ES-I3 (cell line): ENCODE data around the gene SAMD10.
A peak's percentile ranks its signal among the peaks of the same experiment; 100 is the strongest.
"Not testable (repeated sequence)": the region's sequence is repeated elsewhere in the genome, so short reads cannot be mapped to it uniquely, and the experiment has no call there.

Experiments used
- H3K36me3 ChIP-seq: 2 replicates; pipeline ENCODE4 v1.6.1; 2013; ENCODE audit warnings: mild to moderate bottlenecking, low read length, control low read depth, moderate library complexity; ENCODE audit not compliant: insufficient read depth
- H3K4me1 ChIP-seq: 2 replicates; pipeline ENCODE4 v1.6.1; 2013; ENCODE audit warnings: mild to moderate bottlenecking, control low read depth, low read length; ENCODE audit not compliant: insufficient read depth
- H3K9ac ChIP-seq: 2 replicates; pipeline ENCODE4 v1.6.1; 2013; ENCODE audit warnings: low read depth, mild to moderate bottlenecking, low read length, moderate library complexity
- H3K9me3 ChIP-seq: 2 replicates; pipeline ENCODE4 v1.6.1; 2013; ENCODE audit warnings: mild to moderate bottlenecking, low read length, moderate library complexity; ENCODE audit not compliant: control insufficient read depth, insufficient read depth

Gene SAMD10

DNA sequence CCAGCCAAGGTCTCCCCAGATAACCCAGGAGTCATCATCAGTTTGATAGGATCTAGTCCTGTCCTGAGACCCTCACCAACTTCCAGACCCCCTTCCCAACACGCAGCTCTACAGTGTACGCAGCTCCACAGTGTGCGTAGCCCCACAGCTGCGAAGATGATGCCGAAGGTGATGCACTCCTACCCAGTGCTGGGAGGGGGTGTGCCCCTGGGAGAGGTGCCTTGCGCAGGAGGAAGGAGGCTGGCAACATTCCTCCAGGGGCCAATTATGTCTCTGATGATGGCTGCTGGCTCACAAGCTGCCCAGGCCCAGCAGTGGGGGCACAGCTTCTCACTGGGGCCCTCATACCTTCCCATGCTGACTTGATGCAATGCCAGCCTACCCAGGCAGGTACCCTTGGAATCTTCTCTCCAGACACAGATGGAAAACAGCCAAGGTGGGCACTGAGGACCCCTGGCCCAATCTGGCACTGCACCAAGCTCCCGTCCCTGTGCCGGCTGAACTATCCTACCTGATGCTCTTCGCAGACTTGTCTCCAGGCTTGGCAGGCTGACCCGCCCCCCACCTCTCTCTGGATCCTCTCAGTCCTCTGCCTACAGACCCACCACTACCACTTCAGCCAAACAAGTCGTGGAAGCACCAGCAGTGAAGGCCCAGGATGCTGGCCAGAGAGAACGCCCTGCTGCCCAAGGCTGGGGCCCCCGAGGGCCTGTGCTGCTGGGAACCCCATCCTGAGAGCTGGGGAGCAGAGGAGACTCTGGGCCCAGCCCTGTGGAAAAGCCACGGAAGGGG, 11.1 kb downstream of the SAMD10 start:
- peaks cover 8% of the 10 kb centered on the region for H3K9me3 ChIP-seq
- H3K4me1 ChIP-seq = no peaks in the 10 kb centered on the region
- H3K36me3 ChIP-seq = peaks cover 6% of the 10 kb centered on the region
- H3K9ac ChIP-seq = peak overlapping the region; percentile 92

GRCh38 chr20:63967330-63968135, 11.9 kb downstream of the SAMD10 start:
- Histone ChIP-seq H3K36me3 (peaks cover 6% of the 10 kb centered on the region), H3K4me1 (no peaks in the 10 kb centered on the region), H3K9me3 (peaks cover 8% of the 10 kb centered on the region)

GRCh38 chr20:63966944-63967322, 12.5 kb downstream of the SAMD10 start:
- H3K4me1 ChIP-seq = no peaks in the 10 kb centered on the region
- no peak overlapping the region for H3K9ac ChIP-seq
- peaks cover 6% of the 10 kb centered on the region for H3K36me3 ChIP-seq
- peaks cover 8% of the 10 kb centered on the region for H3K9me3 ChIP-seq

More at GRCh38 chr20:63967330-63968135, 11.9 kb downstream of the SAMD10 start:
- no peak overlapping the region for H3K9ac ChIP-seq

- peaks cover 8% of the 10 kb centered on the region for H3K9me3 ChIP-seq
- H3K9ac ChIP-seq = no peak overlapping the region
- no peaks in the 10 kb centered on the region for H3K4me1 ChIP-seq
- peaks cover 6% of the 10 kb centered on the region for H3K36me3 ChIP-seq
Observed at GRCh38 chr20:63966172-63966943, 13.1 kb downstream of the SAMD10 start.

DNA sequence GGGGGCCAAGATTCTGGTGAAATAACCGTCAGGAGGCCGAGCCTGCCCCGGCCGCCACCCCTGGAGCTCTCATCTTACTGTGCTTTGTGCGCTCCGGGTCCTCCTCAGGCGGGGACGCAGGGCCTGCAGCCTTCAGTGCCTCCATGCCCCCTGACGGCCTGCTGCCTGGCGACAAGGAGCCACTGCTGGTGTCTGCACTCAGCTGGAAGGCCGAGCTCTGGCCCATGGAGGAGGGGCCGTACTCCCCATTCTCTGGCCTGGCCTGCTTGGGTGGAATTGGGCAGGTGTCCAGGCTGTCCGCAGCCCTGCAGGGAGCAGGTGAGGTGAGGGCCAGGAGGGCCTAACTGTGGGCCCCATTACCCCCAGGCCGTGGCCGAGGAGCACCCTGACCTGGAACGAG, 15.0 kb downstream of the SAMD10 start:
- Histone ChIP-seq H3K4me1 (peaks cover 2% of the 10 kb centered on the region; the same call in 1 of the 2 replicates), H3K9me3 (peaks cover 8% of the 10 kb centered on the region), H3K36me3 (peaks cover 6% of the 10 kb centered on the region), H3K9ac (no peak overlapping the region)

- Histone ChIP-seq H3K9me3 (peaks cover 8% of the 10 kb centered on the region), H3K9ac (no peak overlapping the region), H3K4me1 (peaks cover 8% of the 10 kb centered on the region; the same call in 1 of the 2 replicates), H3K36me3 (peaks cover 9% of the 10 kb centered on the region)
Observed at GRCh38 chr20:63963784-63964301, 15.6 kb downstream of the SAMD10 start.

- peaks cover 8% of the 10 kb centered on the region for H3K9me3 ChIP-seq
- H3K4me1 ChIP-seq = peaks cover 12% of the 10 kb centered on the region
- peaks cover 9% of the 10 kb centered on the region for H3K36me3 ChIP-seq
- no peak overlapping the region for H3K9ac ChIP-seq
Observed at GRCh38 chr20:63963348-63963741, 16.1 kb downstream of the SAMD10 start.

DNA sequence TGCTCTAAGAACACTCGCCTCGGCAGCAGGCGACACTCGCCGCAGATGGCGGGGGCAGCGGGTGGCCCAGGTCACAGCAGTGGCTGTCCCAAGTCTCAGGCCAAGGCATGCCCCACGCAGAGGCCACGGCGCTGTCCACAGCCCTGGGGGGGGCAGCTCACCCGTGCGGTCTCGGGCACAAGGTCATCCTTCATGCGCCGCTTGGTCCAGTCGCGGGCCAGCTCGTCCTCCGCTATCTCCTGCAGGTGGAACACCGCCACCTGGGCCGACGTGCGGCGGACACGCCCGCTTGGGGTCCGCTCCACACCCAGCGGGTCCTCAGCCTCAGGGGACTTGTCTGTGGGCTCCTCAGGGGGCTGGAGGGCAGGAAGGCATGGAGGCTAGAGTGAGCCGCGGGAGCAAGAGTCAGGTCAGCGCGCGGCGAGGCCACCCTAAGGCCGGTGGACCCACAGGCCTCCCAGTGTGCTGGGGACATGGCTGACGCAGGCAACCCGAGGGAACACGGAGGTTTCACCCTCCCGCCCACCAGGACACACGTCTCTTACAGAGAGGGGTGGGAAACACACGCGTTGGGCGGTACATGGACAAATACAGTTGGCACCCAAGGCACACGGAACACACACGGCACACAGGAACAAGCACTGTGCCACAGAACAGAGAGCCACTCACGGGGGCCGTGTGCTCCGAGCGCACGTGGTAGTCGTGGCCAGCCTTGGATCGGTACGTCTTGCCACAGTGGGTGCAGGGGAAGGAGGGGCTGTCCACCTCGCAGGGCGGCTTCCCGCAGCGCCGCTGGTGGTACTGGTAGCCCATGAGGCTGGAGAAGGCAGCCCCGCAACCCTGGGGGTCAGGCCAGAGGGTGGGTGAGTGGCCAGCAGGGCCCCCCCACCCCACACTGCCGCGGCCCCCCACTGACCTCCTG, 16.8 kb downstream of the SAMD10 start:
- Histone ChIP-seq H3K9ac (no peak overlapping the region), H3K9me3 (peaks cover 8% of the 10 kb centered on the region), H3K4me1 (peaks cover 17% of the 10 kb centered on the region), H3K36me3 (peaks cover 9% of the 10 kb centered on the region)

- peaks cover 7% of the 10 kb centered on the region for H3K36me3 ChIP-seq
- H3K4me1 ChIP-seq = peaks cover 17% of the 10 kb centered on the region
- H3K9ac ChIP-seq = no peak overlapping the region
- H3K9me3 ChIP-seq = peaks cover under 1% of the 10 kb centered on the region; the same call in 1 of the 2 replicates
Observed at GRCh38 chr20:63961664-63962425, 17.6 kb downstream of the SAMD10 start.

- H3K36me3 ChIP-seq, H3K9ac ChIP-seq, H3K9me3 ChIP-seq: not testable (repeated sequence)
- peaks cover 17% of the 10 kb centered on the region for H3K4me1 ChIP-seq
Observed at GRCh38 chr20:63960654-63961621, 18.5 kb downstream of the SAMD10 start.

- Histone ChIP-seq H3K4me1 (peaks cover 17% of the 10 kb centered on the region), H3K36me3 (peaks cover 6% of the 10 kb centered on the region)
Observed at GRCh38 chr20:63959699-63960075, 19.8 kb downstream of the SAMD10 start.

More at GRCh38 chr20:63959699-63960075, 19.8 kb downstream of the SAMD10 start:
- H3K9ac ChIP-seq = no peak overlapping the region
- H3K9me3 ChIP-seq = no peaks in the 10 kb centered on the region; the same call in 1 of the 2 replicates
